H9 (cell line): ENCODE data around the gene CCNB2. TPM values are rescaled to one million over a fixed set of nuclear protein-coding genes. Genes with fewer than 3 reads are reported as not detected.

Experiments used
- DNase-seq: peaks from one replicate; pipeline ENCODE4 v3.0.0-alpha.2; 2017
- H2AFZ ChIP-seq: one replicate; pipeline ENCODE4 v1.6.1; 2013; ENCODE audit warnings: mild to moderate bottlenecking, low read length, control low read depth, moderate library complexity
- H2AK5ac ChIP-seq: 2 replicates; pipeline ENCODE4 v1.6.1; 2013; ENCODE audit warnings: low read length, control low read depth, mixed read lengths; ENCODE audit not compliant: insufficient read length
- H2BK120ac ChIP-seq: one replicate; pipeline ENCODE4 v1.6.1; 2013; ENCODE audit warnings: low read depth, mild to moderate bottlenecking, low read length, control low read depth, inconsistent platforms; ENCODE audit not compliant: poor library complexity, severe bottlenecking
- H2BK12ac ChIP-seq: 2 replicates; pipeline ENCODE4 v1.6.1; 2013; ENCODE audit warnings: low read length, control low read depth, mixed read lengths, low read depth; ENCODE audit not compliant: insufficient read length
- H2BK15ac ChIP-seq: 2 replicates; pipeline ENCODE4 v1.6.1; 2013; ENCODE audit warnings: low read depth, low read length, control low read depth
- H2BK20ac ChIP-seq: one replicate; pipeline ENCODE4 v1.6.1; 2013; ENCODE audit warnings: low read depth, mild to moderate bottlenecking, low read length, control low read depth, inconsistent platforms; ENCODE audit not compliant: poor library complexity, severe bottlenecking
- H2BK5ac ChIP-seq: 2 replicates; pipeline ENCODE4 v1.6.1; 2013; ENCODE audit warnings: low read length, control low read depth, mixed read lengths; ENCODE audit not compliant: insufficient read length
- H3K14ac ChIP-seq: 2 replicates; pipeline ENCODE4 v1.6.1; 2013; ENCODE audit warnings: low read length, control low read depth; ENCODE audit not compliant: insufficient read depth
- H3K18ac ChIP-seq: 2 replicates; pipeline ENCODE4 v1.6.1; 2013; ENCODE audit warnings: low read depth, mild to moderate bottlenecking, mixed read lengths, low read length, control low read depth; ENCODE audit not compliant: insufficient read length
- H3K23ac ChIP-seq: 2 replicates; pipeline ENCODE4 v1.6.1; 2013; ENCODE audit warnings: low read length, control low read depth, mixed read lengths, low read depth; ENCODE audit not compliant: insufficient read length
- H3K23me2 ChIP-seq: 2 replicates; pipeline ENCODE4 v1.6.1; 2013; ENCODE audit warnings: low read depth, mild to moderate bottlenecking, mixed read lengths, low read length, control low read depth; ENCODE audit not compliant: insufficient read length, poor library complexity, severe bottlenecking
- H3K27ac ChIP-seq: 2 replicates; pipeline ENCODE4 v1.5.1; 2013; ENCODE audit warnings: low read length, control low read depth, mixed read lengths, low read depth; ENCODE audit not compliant: insufficient read length
- H3K27me3 ChIP-seq: 2 replicates; pipeline ENCODE4 v1.6.1; 2013; ENCODE audit warnings: low read length, control low read depth, inconsistent platforms; ENCODE audit not compliant: insufficient read depth
- H3K4ac ChIP-seq: 2 replicates; pipeline ENCODE4 v1.6.1; 2013; ENCODE audit warnings: low read depth, mild to moderate bottlenecking, control low read depth, inconsistent platforms, low read length, moderate library complexity
- H3K4me1 ChIP-seq: 2 replicates; pipeline ENCODE4 v1.6.1; 2013; ENCODE audit warnings: low read length, control low read depth, inconsistent platforms; ENCODE audit not compliant: insufficient read depth
- H3K4me2 ChIP-seq: 2 replicates; pipeline ENCODE4 v1.6.1; 2013; ENCODE audit warnings: low read length, control low read depth, mixed read lengths; ENCODE audit not compliant: insufficient read length, insufficient read depth
- H3K56ac ChIP-seq: 2 replicates; pipeline ENCODE4 v1.6.1; 2013; ENCODE audit warnings: low read depth, mild to moderate bottlenecking, mixed read lengths, low read length, control low read depth; ENCODE audit not compliant: insufficient read length
- H3K79me1 ChIP-seq: 2 replicates; pipeline ENCODE4 v1.6.1; 2013; ENCODE audit warnings: low read depth, mild to moderate bottlenecking, moderate library complexity, low read length, control low read depth, inconsistent platforms; ENCODE audit not compliant: insufficient read depth, poor library complexity, severe bottlenecking
- H3K79me2 ChIP-seq: 2 replicates; pipeline ENCODE4 v1.6.1; 2013; ENCODE audit warnings: low read length, control low read depth, inconsistent platforms; ENCODE audit not compliant: insufficient read depth
- H3K9ac ChIP-seq: 2 replicates; pipeline ENCODE4 v1.6.1; 2013; ENCODE audit warnings: low read length, control low read depth, mixed read lengths; ENCODE audit not compliant: insufficient read length; ENCODE audit errors: extremely low read depth
- H3K9me3 ChIP-seq: one replicate; pipeline ENCODE4 v1.6.1; 2013; ENCODE audit warnings: low read depth, low read length, inconsistent platforms; ENCODE audit not compliant: control insufficient read depth
- H3T11ph ChIP-seq: one replicate; pipeline ENCODE4 v1.6.1; 2013; ENCODE audit warnings: mild to moderate bottlenecking, low read length, control low read depth, inconsistent platforms
- H4K20me1 ChIP-seq: one replicate; pipeline ENCODE4 v1.6.1; 2013; ENCODE audit not compliant: control insufficient read depth, insufficient read length, insufficient read depth
- H4K5ac ChIP-seq: 2 replicates; pipeline ENCODE4 v1.6.1; 2013; ENCODE audit warnings: low read depth, mild to moderate bottlenecking, mixed read lengths, low read length, control low read depth; ENCODE audit not compliant: insufficient read length
- H4K8ac ChIP-seq: replicated peaks from 2 replicates; pipeline ENCODE4 v1.6.1; 2013; ENCODE audit warnings: low read length, control low read depth, mixed read lengths, low read depth; ENCODE audit not compliant: insufficient read length
- H4K91ac ChIP-seq: 2 replicates; pipeline ENCODE4 v1.6.1; 2013; ENCODE audit warnings: low read depth, mild to moderate bottlenecking, moderate library complexity, mixed read lengths, low read length, control low read depth; ENCODE audit not compliant: insufficient read length
- H3K27ac Mint-ChIP-seq, 3 experiments: 2 replicates in 2 of 3; 3 replicates in 1 of 3; pipeline ENCODE4 v1.8.0; 2020 to 2021; ENCODE audit warnings: mixed read lengths in 3 of 3, mild to moderate bottlenecking in 1 of 3, moderate library complexity in 1 of 3
- H3K27me3 Mint-ChIP-seq: 2 replicates; pipeline ENCODE4 v1.8.0; 2021; ENCODE audit warnings: low read depth, mild to moderate bottlenecking, moderate library complexity, mixed read lengths
- H3K36me3 Mint-ChIP-seq, 3 experiments: 2 replicates in 2 of 3; 3 replicates in 1 of 3; pipeline ENCODE4 v1.8.0; 2020 to 2021; ENCODE audit warnings: low read depth in 3 of 3, mixed read lengths in 3 of 3; ENCODE audit not compliant: insufficient read depth in 1 of 3
- H3K4me1 Mint-ChIP-seq, 2 experiments: 2 replicates each; pipeline ENCODE4 v1.8.0; 2020; ENCODE audit warnings: mixed read lengths in 2 of 2
- H3K4me3 Mint-ChIP-seq, 2 experiments: 2 replicates in 1 of 2; 3 replicates in 1 of 2; pipeline ENCODE4 v1.8.0; 2020 to 2021; ENCODE audit warnings: mild to moderate bottlenecking in 2 of 2, mixed read lengths in 2 of 2, moderate library complexity in 1 of 2
- H3K9me3 Mint-ChIP-seq, 2 experiments: 2 replicates in 1 of 2; 3 replicates in 1 of 2; pipeline ENCODE4 v1.8.0; 2020; ENCODE audit warnings: mild to moderate bottlenecking in 2 of 2, mixed read lengths in 2 of 2, moderate library complexity in 1 of 2
- CTCF ChIP-seq: fragments of 200-600 bp; sonication (generic); conservative IDR thresholded peaks from 3 replicates; pipeline ENCODE4 v1.8.0; 2021; ENCODE audit warnings: antibody characterized with exemption, mild to moderate bottlenecking
- WGBS: extraction: QIAGEN DNeasy Blood & Tissue Kit; methylation state at CpG from one replicate; pipeline ENCODE4 v1.1.7; 2013; ENCODE audit warnings: missing lambda C conversion rate, low lambda C conversion rate, mixed read lengths; ENCODE audit not compliant: insufficient read length; ENCODE audit errors: extremely low coverage; 5-methylcytosine and 5-hydroxymethylcytosine counted together
- total RNA-seq: library from RNA; stranded (reverse); gene quantifications from 2 replicates; pipeline ENCODE4 v1.2.1, GENCODE V29; 2021

Gene CCNB2
- total RNA-seq, 1 experiment from 2014 or later: 122 TPM

- H3K4me2 ChIP-seq: no peak overlapping the region
- Mint-ChIP-seq H3K4me3 (no peak overlapping the region), H3K27ac (peak overlapping the region in 1 of 3 experiments; percentile 18; a peak in 3 of 7 replicates), H3K9me3 (no peaks in the 10 kb centered on the region), H3K27me3 (no peaks in the 10 kb centered on the region), H3K4me1 (peaks cover 10 to 13% of the 10 kb centered on the region in 2 experiments), H3K36me3 (peaks cover 2 to 43% (median 36%) of the 10 kb centered on the region in 3 experiments; a peak in 5 of 7 replicates)
- no peak overlapping the region for H4K91ac ChIP-seq
- no CpG with 5 or more reads among the region's 2 CpGs for WGBS
- no peak overlapping the region for H2BK20ac ChIP-seq
- no peaks in the 10 kb centered on the region for H4K20me1 ChIP-seq
- DNase-seq: no peak
- H3K27me3 ChIP-seq: no peaks in the 10 kb centered on the region
- no peak overlapping the region for H3K23ac ChIP-seq
- no peaks in the 10 kb centered on the region for H3K4me1 ChIP-seq
- no peak overlapping the region for H3K14ac ChIP-seq
- no peak for TF ChIP-seq CTCF
- H2BK120ac ChIP-seq: no peak overlapping the region
- H4K8ac ChIP-seq: no peak overlapping the region
- H4K5ac ChIP-seq: no peak overlapping the region
- H3T11ph ChIP-seq: no peak overlapping the region
- H2BK15ac ChIP-seq: no peak overlapping the region
- H3K4ac ChIP-seq: no peak overlapping the region
- H2BK12ac ChIP-seq: no peak overlapping the region
- no peaks in the 10 kb centered on the region for H3K23me2 ChIP-seq
- H3K79me2 ChIP-seq: no peaks in the 10 kb centered on the region
- no peak overlapping the region for H3K56ac ChIP-seq
- H2BK5ac ChIP-seq: no peak overlapping the region
- no peak overlapping the region for H3K27ac ChIP-seq
- no peaks in the 10 kb centered on the region for H3K79me1 ChIP-seq
- no peak overlapping the region for H3K18ac ChIP-seq
- H3K9me3 ChIP-seq: no peaks in the 10 kb centered on the region
- H2AK5ac ChIP-seq: no peak overlapping the region
- H2AFZ ChIP-seq: no peak overlapping the region
- H3K9ac ChIP-seq: no peak overlapping the region
These were observed 17.2 kb upstream of the CCNB2 start for GRCh38 chr15:59087731-59088130.
